Activated CD4-positive, CD25-positive, alpha-beta regulatory T cell treated with anti-CD3 and anti-CD28 coated beads, Interleukin-2, amount 50 U/mL, for 24 hours (primary cell): ENCODE data around the gene PCGF3.
"Not testable (repeated sequence)": the region's sequence is repeated elsewhere in the genome, so short reads cannot be mapped to it uniquely, and the experiment has no call there.

Experiments
- ATAC-seq, 2 donors: fragments of 150-1000 bp; cut with Tn5 transposase; one replicate each; pipeline ENCODE4 v1.10.0; 2021; ENCODE audit warnings: mild to moderate bottlenecking in 1 of 2, moderate library complexity in 1 of 2

PCGF3 gene

DNA sequence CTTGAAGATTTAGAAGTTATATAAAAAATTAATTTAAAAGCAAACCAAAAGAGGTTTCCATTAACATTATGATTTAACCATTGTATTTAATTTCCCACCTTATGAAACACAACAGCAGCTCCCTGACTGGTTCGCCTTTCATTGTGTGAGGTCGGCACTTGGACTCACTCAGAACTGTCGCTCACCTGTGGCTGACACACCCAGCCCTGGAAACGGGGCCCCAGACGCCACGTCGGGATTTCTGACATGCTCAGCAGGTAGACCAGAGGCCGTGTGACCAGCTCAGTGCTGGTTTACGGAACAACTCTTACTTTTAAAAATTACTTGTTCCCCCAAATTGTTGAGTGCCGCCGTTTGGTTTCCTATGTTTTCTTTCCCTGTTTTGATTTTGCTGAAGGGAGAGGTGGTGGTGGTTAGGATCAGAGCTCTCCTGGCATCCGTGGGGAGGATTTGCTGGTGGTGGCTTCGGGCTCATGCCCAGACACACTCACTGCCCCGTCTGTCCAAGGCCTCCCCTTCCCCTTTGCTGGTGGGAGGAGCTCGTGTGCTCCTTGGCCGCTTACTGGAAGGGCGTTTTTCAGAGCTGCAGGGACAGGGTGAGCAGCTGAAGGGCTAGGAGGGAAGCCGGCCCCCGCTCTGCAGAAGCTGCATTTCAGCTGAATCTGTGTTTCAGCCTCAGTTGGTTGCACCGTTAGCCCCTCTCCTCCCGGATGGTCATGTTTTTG is 61.1 kb downstream of the PCGF3 start:
- ATAC-seq = no peak

DNA sequence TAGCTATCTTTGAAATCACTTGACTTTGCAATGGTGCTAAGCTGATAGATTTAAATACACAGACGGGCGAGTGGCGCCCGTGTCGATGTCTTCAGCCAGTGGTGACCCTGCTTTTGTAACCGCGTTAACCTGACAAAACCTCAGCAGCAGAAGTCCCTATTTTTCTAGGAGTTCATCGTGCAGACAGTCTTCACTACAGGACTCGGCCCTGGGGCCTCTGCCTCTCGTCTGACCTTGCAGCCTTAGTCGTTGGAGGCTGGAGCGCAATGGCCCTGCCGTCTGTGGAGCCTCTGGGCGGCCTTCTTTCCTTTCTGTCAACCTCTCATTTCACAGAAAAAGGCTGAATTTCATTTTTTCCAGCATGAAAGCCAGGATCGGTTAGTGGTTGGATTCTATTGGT is 62.4 kb downstream of the PCGF3 start:
- ATAC-seq = no peak

DNA sequence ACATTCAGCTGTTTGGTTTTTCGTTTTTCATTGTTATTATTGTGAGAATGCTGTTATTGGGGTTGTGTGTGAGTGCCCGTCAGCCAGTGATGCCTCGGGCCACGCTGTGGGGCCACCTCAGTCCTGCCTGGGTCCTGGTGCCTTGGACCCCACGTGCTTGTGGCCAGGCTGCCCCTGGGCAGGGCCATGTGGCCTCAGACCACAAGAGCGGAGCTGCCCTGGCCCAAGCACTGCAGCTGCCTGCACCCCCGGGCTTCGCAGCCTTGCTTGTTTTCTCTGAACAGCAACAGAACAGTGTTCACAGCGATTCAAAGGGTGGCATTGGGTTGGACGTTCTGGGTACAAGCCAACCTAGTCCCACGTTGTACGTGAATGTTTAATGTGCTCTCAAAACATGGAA is 63.4 kb downstream of the PCGF3 start:
- no peak for ATAC-seq

GRCh38 chr4:769511-769910 is 63.9 kb downstream of the PCGF3 start:
- no peak for ATAC-seq

DNA sequence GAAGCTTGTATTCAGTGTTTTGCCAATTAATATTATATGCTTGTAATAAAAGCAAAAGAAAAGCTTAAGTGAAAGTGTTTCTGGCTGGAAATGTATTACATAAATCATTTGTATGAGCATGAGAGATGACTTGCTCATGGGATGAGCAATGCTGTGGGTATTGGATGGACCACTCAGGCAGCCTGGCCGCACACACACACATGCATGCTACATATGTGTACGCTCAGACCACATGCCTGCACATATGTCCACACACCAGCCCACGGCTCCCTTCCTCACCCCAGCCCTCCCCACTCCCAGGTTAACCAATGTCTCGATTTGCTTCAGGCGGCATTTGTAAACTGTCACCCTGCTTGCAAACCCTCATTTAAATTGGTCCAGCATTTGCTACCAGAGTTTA is 64.4 kb downstream of the PCGF3 start:
- ATAC-seq = no peak

GRCh38 chr4:771464-771863 is 65.8 kb downstream of the PCGF3 start:
- ATAC-seq = no peak

GRCh38 chr4:772118-772517 is 66.5 kb downstream of the PCGF3 start:
- ATAC-seq = no peak

GRCh38 chr4:772776-773175 is 67.1 kb downstream of the PCGF3 start:
- no peak for ATAC-seq

DNA sequence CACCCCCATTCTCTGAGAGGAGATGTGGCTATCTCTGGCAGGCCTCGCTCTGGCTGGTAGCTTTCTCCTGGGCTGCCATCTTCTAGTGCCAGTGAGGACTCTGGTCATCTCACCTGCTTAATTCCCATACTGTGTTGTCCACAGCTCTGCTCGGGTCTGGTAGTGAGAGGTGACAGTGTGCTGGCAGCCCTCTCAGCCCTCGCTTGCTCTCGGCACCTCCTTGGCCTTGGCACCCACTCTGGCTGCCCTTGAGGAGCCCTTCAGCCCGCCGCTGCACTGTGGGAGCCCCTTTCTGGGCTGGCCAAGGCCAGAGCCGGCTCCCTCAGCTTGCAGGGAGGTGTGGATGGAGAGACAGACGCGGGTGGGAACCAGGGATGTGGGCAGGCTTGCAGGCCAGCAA is 67.6 kb downstream of the PCGF3 start:
- ATAC-seq = no peak

GRCh38 chr4:774419-775092 is 68.9 kb downstream of the PCGF3 start:
- not testable (repeated sequence) for ATAC-seq

GRCh38 chr4:775485-775884 is 69.9 kb downstream of the PCGF3 start:
- not testable (repeated sequence) for ATAC-seq

DNA sequence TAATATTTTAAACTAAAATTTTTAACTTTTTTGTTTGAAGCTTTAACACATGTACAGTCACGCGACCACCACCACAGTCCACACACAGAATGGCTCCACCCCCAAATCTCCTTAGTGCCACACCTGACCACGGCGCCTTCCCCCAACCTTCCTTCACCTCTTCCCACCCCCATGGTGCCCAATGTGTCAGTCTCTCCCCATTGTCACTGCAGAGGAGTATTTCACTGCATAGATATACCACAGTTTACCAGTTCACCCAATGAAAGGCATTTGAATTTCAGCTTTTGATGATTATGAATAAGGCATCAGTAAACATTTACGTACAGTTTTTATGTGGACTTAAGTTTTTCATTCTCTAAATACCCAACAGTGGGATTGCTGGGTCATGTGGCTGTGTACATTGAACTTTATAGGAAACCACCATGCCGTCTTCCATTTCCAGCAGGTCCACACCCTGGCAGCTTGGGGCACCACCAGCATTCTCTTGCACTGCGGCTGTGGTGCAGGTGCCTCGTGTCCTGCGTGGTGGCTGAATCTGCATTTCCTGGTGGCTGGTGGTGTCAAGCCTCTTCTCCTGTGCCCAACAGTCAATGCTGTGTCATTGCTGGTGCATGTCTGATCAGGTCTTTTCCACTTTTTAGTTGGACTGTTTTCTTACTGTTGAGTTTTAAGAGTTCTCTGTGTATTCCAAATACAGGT is 71.3 kb downstream of the PCGF3 start:
- no peak for ATAC-seq

- no peak for ATAC-seq
Measured at GRCh38 chr4:777520-778262, 72.1 kb downstream of the PCGF3 start.

- ATAC-seq = no peak
Measured at GRCh38 chr4:779555-779954, 73.9 kb downstream of the PCGF3 start.

- ATAC-seq = not testable (repeated sequence)
Measured at GRCh38 chr4:780255-780654, 74.6 kb downstream of the PCGF3 start.

GRCh38 chr4:780716-781492 is 75.3 kb downstream of the PCGF3 start:
- ATAC-seq = no peak

DNA sequence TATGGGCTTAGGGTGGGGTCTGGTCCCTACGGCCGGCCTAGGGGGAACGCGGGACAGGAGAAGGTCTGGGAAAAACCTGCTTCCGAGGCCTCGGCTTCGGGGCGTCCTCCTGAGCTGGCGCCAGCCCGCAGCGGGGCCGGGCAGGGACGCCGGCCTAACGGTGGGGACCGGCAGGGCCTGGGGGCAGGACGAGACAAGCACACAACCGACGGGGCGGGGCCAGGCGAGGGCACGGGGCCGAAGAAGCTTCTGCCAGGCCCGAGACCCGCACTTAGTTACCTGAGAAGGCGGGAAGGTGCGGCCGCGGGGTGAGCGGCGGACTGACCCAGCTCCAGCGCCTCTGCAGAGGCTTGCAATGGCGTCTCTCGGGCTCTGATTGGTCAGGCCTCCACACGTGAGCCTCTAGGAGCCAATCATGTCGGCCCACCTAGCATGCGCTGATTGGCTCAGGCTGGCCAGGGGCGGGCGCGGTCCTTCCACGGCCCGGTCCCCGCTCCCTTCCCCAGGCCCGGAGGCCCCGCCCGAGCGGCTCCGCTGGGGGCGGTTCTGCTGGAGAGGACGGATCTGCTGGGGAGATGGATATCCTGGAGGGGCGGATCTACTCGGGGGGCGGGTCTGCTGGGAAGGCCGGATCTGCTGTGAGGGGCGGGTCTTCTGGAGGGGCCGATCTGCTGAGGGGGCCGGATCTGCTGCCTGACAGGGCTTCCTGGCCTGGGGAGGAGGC is 76.0 kb downstream of the PCGF3 start:
- ATAC-seq = peak; percentile 95 to 97

- ATAC-seq = no peak
Measured at GRCh38 chr4:784401-785331, 79.0 kb downstream of the PCGF3 start.

GRCh38 chr4:785332-786073 is 79.9 kb downstream of the PCGF3 start:
- ATAC-seq = no peak
